GM19035 (cell line): Measurements from ENCODE around the gene DPP8.

Source experiments
- ATAC-seq: cut with Tn5 transposase; IDR thresholded peaks from one replicate; pipeline ENCODE4 v1.9.1; 2021; ENCODE audit not compliant: unreplicated experiment

Gene DPP8

GRCh38 chr15:65426216-65426853 is 91.2 kb downstream of the DPP8 start:
- no peak for ATAC-seq

- no peak for ATAC-seq
Observed at GRCh38 chr15:65424683-65425082, 92.8 kb downstream of the DPP8 start.

GRCh38 chr15:65423976-65424679 is 93.4 kb downstream of the DPP8 start:
- ATAC-seq, result no peak

GRCh38 chr15:65423150-65423975 is 94.1 kb downstream of the DPP8 start:
- no peak for ATAC-seq

- ATAC-seq, result no peak
Observed at GRCh38 chr15:65421360-65422215, 95.9 kb downstream of the DPP8 start.

GRCh38 chr15:65420975-65421359 is 96.5 kb downstream of the DPP8 start:
- no peak for ATAC-seq

GRCh38 chr15:65418596-65418995 is 98.9 kb downstream of the DPP8 start:
- no peak for ATAC-seq

- no peak for ATAC-seq
Observed at GRCh38 chr15:65416845-65417416, 100.6 kb downstream of the DPP8 start.

- no peak for ATAC-seq
Observed at GRCh38 chr15:65414841-65415621, 102.5 kb downstream of the DPP8 start.

- no peak for ATAC-seq
Observed at GRCh38 chr15:65413760-65414144, 103.7 kb downstream of the DPP8 start.

GRCh38 chr15:65413051-65413759 is 104.3 kb downstream of the DPP8 start:
- no peak for ATAC-seq

- ATAC-seq, result no peak
Observed at GRCh38 chr15:65412556-65412955, 104.9 kb downstream of the DPP8 start.

- ATAC-seq, result no peak
Observed at GRCh38 chr15:65411465-65412071, 105.9 kb downstream of the DPP8 start.

- no peak for ATAC-seq
Observed at GRCh38 chr15:65410972-65411371, 106.5 kb downstream of the DPP8 start.

- ATAC-seq, result no peak
Observed at GRCh38 chr15:65410036-65410435, 107.5 kb downstream of the DPP8 start.

- no peak for ATAC-seq
Observed at GRCh38 chr15:65409036-65409631, 108.4 kb downstream of the DPP8 start.

- no peak for ATAC-seq
Observed at GRCh38 chr15:65408324-65409035, 109.0 kb downstream of the DPP8 start.
